GM06990 (cell line): ENCODE data around the gene NFKBIB.
"Not testable (repeated sequence)": the region's sequence is repeated elsewhere in the genome, so short reads cannot be mapped to it uniquely, and the experiment has no call there.

ENCODE experiments used
- DNase-seq: peaks from one replicate; pipeline ENCODE4 v3.0.0-alpha.2; 2011; ENCODE audit not compliant: insufficient read length; ENCODE audit errors: extremely low read depth
- H3K27me3 ChIP-seq: replicated peaks from 2 replicates; pipeline ENCODE4 v1.6.0; 2011; ENCODE audit warnings: low read length; ENCODE audit not compliant: control insufficient read depth, insufficient read depth
- H3K36me3 ChIP-seq: 2 replicates; pipeline ENCODE4 v1.5.1; 2011; ENCODE audit warnings: low read length; ENCODE audit not compliant: control insufficient read depth, insufficient read depth
- H3K4me3 ChIP-seq: replicated peaks from 2 replicates; pipeline ENCODE4 v1.5.1; 2011; ENCODE audit warnings: low read depth, mild to moderate bottlenecking, control low read depth, low read length
- TF ChIP-seq, protein P1 (sequence below): IDR thresholded peaks from 2 replicates; pipeline ENCODE4 v1.5.1; 2011; ENCODE audit warnings: low read length, control low read depth, mild to moderate bottlenecking, inconsistent platforms; ENCODE audit not compliant: insufficient read depth, poor library complexity, severe bottlenecking

Gene NFKBIB

GRCh38 chr19:38867171-38867780, 32.5 kb upstream of the NFKBIB start:
- DNase-seq = no peak
- Histone ChIP-seq H3K27me3 (no peaks in the 10 kb centered on the region), H3K4me3 (no peak overlapping the region), H3K36me3 (peaks cover 19% of the 10 kb centered on the region)
- TF ChIP-seq, protein P1, sequence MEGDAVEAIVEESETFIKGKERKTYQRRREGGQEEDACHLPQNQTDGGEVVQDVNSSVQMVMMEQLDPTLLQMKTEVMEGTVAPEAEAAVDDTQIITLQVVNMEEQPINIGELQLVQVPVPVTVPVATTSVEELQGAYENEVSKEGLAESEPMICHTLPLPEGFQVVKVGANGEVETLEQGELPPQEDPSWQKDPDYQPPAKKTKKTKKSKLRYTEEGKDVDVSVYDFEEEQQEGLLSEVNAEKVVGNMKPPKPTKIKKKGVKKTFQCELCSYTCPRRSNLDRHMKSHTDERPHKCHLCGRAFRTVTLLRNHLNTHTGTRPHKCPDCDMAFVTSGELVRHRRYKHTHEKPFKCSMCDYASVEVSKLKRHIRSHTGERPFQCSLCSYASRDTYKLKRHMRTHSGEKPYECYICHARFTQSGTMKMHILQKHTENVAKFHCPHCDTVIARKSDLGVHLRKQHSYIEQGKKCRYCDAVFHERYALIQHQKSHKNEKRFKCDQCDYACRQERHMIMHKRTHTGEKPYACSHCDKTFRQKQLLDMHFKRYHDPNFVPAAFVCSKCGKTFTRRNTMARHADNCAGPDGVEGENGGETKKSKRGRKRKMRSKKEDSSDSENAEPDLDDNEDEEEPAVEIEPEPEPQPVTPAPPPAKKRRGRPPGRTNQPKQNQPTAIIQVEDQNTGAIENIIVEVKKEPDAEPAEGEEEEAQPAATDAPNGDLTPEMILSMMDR = no peak

DNA sequence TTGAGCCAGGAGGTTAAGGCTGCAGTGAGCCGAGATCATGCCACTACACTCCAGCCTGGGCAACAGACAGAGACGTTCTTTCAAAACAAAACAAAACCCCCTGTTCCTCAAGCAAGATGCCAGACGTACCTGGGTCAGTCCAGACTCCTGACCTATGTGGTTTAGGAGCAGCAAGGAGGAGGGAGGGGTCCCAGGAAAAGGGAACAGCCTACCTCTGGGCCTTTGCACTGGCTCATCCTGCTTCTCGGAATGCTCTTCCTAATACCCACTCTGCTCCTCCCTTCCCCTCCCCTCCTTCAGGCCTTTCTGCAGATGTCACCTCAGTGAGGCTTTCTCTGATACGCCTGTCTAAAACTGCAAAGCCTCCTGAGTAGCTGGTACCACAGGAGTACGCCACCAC, 31.2 kb upstream of the NFKBIB start:
- DNase-seq = no peak
- Histone ChIP-seq H3K36me3 (peaks cover 19% of the 10 kb centered on the region), H3K4me3 (no peak overlapping the region), H3K27me3 (no peaks in the 10 kb centered on the region)
- TF ChIP-seq, protein P1 = no peak

- TF ChIP-seq, protein P1 = no peak
- DNase-seq = no peak
- peaks cover 19% of the 10 kb centered on the region for H3K36me3 ChIP-seq
- peak overlapping the region; percentile 14; the same call in 1 of the 2 replicates for H3K4me3 ChIP-seq
- H3K27me3 ChIP-seq = no peaks in the 10 kb centered on the region
Observed at GRCh38 chr19:38869160-38869835, 30.5 kb upstream of the NFKBIB start.

DNA sequence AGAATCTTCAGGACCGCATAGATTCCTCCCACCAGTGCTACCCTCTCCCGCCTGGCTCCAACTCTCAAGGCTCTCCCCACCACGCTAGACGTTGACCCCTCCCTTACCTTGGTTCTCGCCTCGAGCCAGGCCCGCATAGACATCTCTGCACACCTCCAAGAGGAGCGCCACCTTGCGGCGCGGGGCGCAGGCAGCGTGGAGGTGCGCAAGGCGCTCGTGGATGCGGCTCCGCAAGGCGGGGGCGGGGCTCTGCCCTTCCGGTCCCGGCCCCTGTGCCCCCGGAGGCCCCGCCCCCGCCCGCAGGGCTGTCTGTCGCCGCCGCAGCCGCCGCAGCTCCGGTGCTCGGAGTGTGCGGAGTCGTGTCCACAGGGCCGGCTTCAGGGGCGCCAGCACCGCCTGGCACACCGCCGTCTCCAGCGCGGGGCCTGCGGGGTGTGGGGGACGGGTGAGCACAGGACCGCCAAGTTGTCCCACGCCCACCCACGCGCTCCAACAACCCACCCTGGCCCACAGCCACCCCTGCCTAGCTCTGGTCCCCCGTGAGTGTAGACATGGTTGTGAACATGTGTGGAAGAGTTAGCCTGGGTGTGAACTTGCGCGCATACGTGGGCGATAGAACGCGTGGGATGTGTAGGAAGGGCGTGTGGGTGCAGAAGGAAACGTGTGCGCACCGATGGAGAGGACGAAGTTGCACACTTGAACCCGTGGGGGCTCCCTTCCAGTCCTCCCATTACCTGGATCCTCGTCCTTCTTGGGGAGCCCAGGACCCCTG, 29.7 kb upstream of the NFKBIB start:
- Histone ChIP-seq H3K36me3 (peaks cover 19% of the 10 kb centered on the region), H3K27me3 (no peaks in the 10 kb centered on the region), H3K4me3 (peak overlapping the region; percentile 14)
- TF ChIP-seq, protein P1 = peak; percentile 79
- peak; percentile 93 for DNase-seq

GRCh38 chr19:38870612-38871011, 29.2 kb upstream of the NFKBIB start:
- TF ChIP-seq, protein P1 = no peak
- Histone ChIP-seq H3K4me3 (no peak overlapping the region), H3K27me3 (no peaks in the 10 kb centered on the region), H3K36me3 (peaks cover 19% of the 10 kb centered on the region)
- no peak for DNase-seq

DNA sequence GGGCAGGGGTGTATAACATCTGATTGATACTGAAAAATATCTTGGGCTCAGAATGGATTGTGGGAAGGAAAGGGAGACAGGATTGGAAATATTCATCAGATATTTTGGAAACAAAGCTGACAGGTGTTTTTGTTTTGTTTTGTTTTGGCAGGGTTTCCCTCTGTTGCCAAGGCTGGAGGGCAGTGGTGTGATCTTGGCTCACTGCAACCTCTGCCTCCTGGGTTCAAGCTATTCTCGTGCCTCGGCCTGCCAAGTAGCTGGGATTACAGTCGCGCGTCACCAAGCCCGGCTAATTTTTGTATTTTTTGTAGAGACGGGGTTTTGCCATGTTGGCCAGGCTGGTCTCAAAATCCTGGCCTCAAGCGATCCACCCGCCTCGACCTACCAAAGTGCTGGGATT, 26.4 kb upstream of the NFKBIB start:
- H3K4me3 ChIP-seq, DNase-seq, H3K27me3 ChIP-seq: not testable (repeated sequence)
- peaks cover 18% of the 10 kb centered on the region for H3K36me3 ChIP-seq
